HepG2 (cell line): ENCODE measurements around the gene PPP2R5B. TPM values are rescaled to one million over a fixed set of nuclear protein-coding genes. Genes with fewer than 3 reads are reported as not detected.
A peak's percentile ranks its signal among the peaks of the same experiment; 100 is the strongest.

Experiments used
- CEBPB ChIP-seq: IDR thresholded peaks from 2 replicates; pipeline ENCODE4 v1.6.1; 2011; ENCODE audit warnings: low read depth, low read length, improper control_type of control experiment, borderline replicate concordance
- ELF4 ChIP-seq: sonication (generic); formaldehyde crosslinking; IDR thresholded peaks from 2 replicates; pipeline ENCODE4 v1.5.0; 2020; ENCODE audit warnings: missing genetic modification reagents, mild to moderate bottlenecking, moderate library complexity, borderline replicate concordance
- GABPA ChIP-seq, 2 experiments: IDR thresholded peaks; 2 replicates each; pipeline ENCODE4 v1.6.1; 2011 to 2016; ENCODE audit warnings: low read depth in 2 of 2, low read length in 1 of 2, missing biosample characterization in 1 of 2, missing genetic modification characterization in 1 of 2
- IKZF1 ChIP-seq: fragments of 450-650 bp; IDR thresholded peaks from 2 replicates; pipeline ENCODE4 v1.7.1; 2016
- JARID2 ChIP-seq: sonication (generic); formaldehyde crosslinking; IDR thresholded peaks from 2 replicates; pipeline ENCODE4 v1.8.1; 2023; ENCODE audit warnings: missing genetic modification reagents, inconsistent platforms; ENCODE audit not compliant: insufficient replicate concordance
- MTA3 ChIP-seq: sonication (generic); formaldehyde crosslinking; IDR thresholded peaks from 2 replicates; pipeline ENCODE4 v1.4.0; 2020; ENCODE audit warnings: missing genetic modification reagents
- ZBTB38 ChIP-seq: sonication (generic); formaldehyde crosslinking; IDR thresholded peaks from 2 replicates; pipeline ENCODE4 v1.5.1; 2020; ENCODE audit warnings: mild to moderate bottlenecking, missing genetic modification reagents
- ZFAT ChIP-seq: sonication (generic); formaldehyde crosslinking; conservative IDR thresholded peaks from 2 replicates; pipeline ENCODE4 v1.8.1; 2023; ENCODE audit warnings: missing genetic modification reagents, inconsistent platforms
- ZNF20 ChIP-seq: sonication (generic); formaldehyde crosslinking; IDR thresholded peaks from 2 replicates; pipeline ENCODE4 v1.4.0; 2020; ENCODE audit warnings: mild to moderate bottlenecking, moderate library complexity, missing genetic modification reagents
- ZNF256 ChIP-seq: sonication (generic); formaldehyde crosslinking; conservative IDR thresholded peaks from 2 replicates; pipeline ENCODE4 v1.4.0; 2020; ENCODE audit warnings: missing genetic modification reagents
- ZNF547 ChIP-seq: sonication (generic); formaldehyde crosslinking; IDR thresholded peaks from 2 replicates; pipeline ENCODE4 v1.5.1; 2020; ENCODE audit warnings: mild to moderate bottlenecking, missing genetic modification reagents
- ZNF549 ChIP-seq: sonication (generic); formaldehyde crosslinking; IDR thresholded peaks from 2 replicates; pipeline ENCODE4 v1.5.0; 2020; ENCODE audit warnings: missing genetic modification reagents
- ZNF557 ChIP-seq: sonication (generic); formaldehyde crosslinking; IDR thresholded peaks from 2 replicates; pipeline ENCODE4 v1.4.0; 2020; ENCODE audit warnings: missing genetic modification reagents
- ZNF562 ChIP-seq: sonication (generic); formaldehyde crosslinking; IDR thresholded peaks from 2 replicates; pipeline ENCODE4 v1.8.0; 2022; ENCODE audit warnings: missing genetic modification reagents, borderline replicate concordance
- polyA plus RNA-seq, 8 experiments: library from polyadenylated mRNA; depleted of rRNA in 3 of 8; stranded (reverse) in 7 of 8; unstranded in 1 of 8; fragments of >200 nt; fragmentation: Illumina TruSeq in 4 of 8; extraction: Trizol in 4 of 8; gene quantifications; 2 replicates each; pipeline versions ENCODE4 v1.2.1 to v1.2.3, GENCODE V29; 2011 to 2016; ENCODE audit warnings: low read depth in 4 of 8, missing spikeins in 1 of 8, mixed read lengths in 1 of 8; ENCODE audit not compliant: insufficient read depth in 1 of 8
- total RNA-seq, 5 experiments: library from RNA; depleted of rRNA; stranded (reverse); fragments of >200 nt; fragmentation: Illumina TruSeq; extraction: Trizol; gene quantifications; 2 replicates each; pipeline ENCODE4 v1.2.3, GENCODE V29; 2016; ENCODE audit warnings: low read depth in 1 of 5
- TF ChIP-seq, protein P1 (sequence below): sonication (generic); formaldehyde crosslinking; IDR thresholded peaks from 2 replicates; pipeline ENCODE4 v1.4.0; 2020; ENCODE audit warnings: missing genetic modification reagents
- TF ChIP-seq, protein P2 (sequence below): sonication (generic); formaldehyde crosslinking; IDR thresholded peaks from 2 replicates; pipeline ENCODE4 v1.8.0; 2022; ENCODE audit warnings: low read depth, missing genetic modification reagents
- TF ChIP-seq, protein P3 (sequence below): sonication (generic); formaldehyde crosslinking; IDR thresholded peaks from 2 replicates; pipeline ENCODE4 v1.8.0; 2022; ENCODE audit warnings: missing genetic modification reagents, mild to moderate bottlenecking, borderline replicate concordance
- TF ChIP-seq, protein P4 (sequence below): sonication (generic); formaldehyde crosslinking; IDR thresholded peaks from 2 replicates; pipeline ENCODE4 v1.4.0; 2020; ENCODE audit warnings: missing genetic modification reagents; ENCODE audit errors: not compliant biosample characterization
- TF ChIP-seq, protein P5 (sequence below): fragments of 450-650 bp; IDR thresholded peaks from 2 replicates; pipeline ENCODE4 v1.6.1; 2016
- TF ChIP-seq, protein P6 (sequence below): IDR thresholded peaks from 2 replicates; pipeline ENCODE4 v1.6.1; 2016
- TF ChIP-seq, protein P7 (sequence below): sonication (generic); formaldehyde crosslinking; IDR thresholded peaks from 2 replicates; pipeline ENCODE4 v1.8.0; 2022; ENCODE audit warnings: missing genetic modification reagents, low read depth, mild to moderate bottlenecking, borderline replicate concordance

PPP2R5B gene
- total and polyA plus RNA-seq, 2 of the 13 experiments (the other 11 are each of a cell fraction or from before 2014, with no cell fraction given) = 2.3 to 8.3 TPM

DNA sequence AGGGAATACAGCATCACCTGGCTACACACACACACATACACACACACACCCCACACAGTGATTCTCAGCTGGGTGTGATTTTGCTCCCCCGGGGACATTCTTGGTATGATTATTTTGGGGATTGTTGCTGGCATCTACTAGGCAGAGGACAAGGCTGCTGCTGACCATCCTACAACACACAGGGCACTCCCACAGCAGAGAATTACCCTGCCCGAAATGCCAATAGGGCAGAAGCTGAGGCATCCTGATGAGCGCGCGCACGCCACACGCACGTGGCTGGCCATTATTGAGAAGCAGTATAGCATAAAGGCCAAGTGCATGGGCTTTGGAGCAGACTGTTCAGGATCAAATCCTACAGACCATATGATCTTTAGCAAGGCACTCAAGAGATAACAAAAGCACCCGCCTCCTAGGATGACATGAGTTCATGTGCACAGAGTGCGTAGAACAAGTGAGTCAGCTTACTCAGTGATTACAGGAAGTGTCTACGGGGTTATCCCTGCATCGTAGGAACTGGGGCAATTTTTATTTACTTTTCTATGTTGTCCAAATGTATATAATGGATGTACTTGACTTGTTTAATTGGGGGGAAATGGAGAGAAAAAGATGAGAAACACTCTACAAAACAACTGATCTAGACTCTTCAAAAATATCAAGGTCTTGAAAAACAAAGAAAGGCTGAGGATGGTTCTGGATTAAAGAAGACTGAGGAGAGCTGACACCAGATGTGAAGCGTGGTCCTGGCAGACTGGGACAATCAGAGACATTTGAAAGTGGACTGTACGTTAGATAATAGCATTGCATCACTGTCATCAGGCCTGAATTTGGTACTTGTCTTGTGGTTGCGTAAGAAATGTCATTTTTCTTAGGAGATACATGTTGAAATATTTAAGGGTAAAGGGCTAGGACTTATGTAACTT, 38.9 kb upstream of the PPP2R5B start (continued):
- TF ChIP-seq, protein P1, sequence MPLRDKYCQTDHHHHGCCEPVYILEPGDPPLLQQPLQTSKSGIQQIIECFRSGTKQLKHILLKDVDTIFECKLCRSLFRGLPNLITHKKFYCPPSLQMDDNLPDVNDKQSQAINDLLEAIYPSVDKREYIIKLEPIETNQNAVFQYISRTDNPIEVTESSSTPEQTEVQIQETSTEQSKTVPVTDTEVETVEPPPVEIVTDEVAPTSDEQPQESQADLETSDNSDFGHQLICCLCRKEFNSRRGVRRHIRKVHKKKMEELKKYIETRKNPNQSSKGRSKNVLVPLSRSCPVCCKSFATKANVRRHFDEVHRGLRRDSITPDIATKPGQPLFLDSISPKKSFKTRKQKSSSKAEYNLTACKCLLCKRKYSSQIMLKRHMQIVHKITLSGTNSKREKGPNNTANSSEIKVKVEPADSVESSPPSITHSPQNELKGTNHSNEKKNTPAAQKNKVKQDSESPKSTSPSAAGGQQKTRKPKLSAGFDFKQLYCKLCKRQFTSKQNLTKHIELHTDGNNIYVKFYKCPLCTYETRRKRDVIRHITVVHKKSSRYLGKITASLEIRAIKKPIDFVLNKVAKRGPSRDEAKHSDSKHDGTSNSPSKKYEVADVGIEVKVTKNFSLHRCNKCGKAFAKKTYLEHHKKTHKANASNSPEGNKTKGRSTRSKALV (CRISPR knock-in tag) = no peak
- TF ChIP-seq ZBTB38 (CRISPR knock-in tag) (0 out of 2 replicates have a peak, but pooled peaks have one; percentile 20), JARID2 (CRISPR knock-in tag) (no peak), GABPA (IDR thresholded peaks at IDR 0.05; ENCODE audit: low read depth, low read length) (no peak), GABPA (CRISPR knock-in tag; IDR thresholded peaks at IDR 0.05; ENCODE audit: low read depth) (peak; percentile 35), ELF4 (CRISPR knock-in tag) (no peak), ZNF557 (CRISPR knock-in tag) (no peak), ZNF256 (no peak), MTA3 (CRISPR knock-in tag) (no peak), ZNF547 (CRISPR knock-in tag) (no peak), ZNF562 (CRISPR knock-in tag) (no peak), ZFAT (CRISPR knock-in tag) (no peak), CEBPB (peak; percentile 92), IKZF1 (no peak), ZNF549 (CRISPR knock-in tag) (no peak), ZNF20 (CRISPR knock-in tag) (no peak)
- TF ChIP-seq, protein P2, sequence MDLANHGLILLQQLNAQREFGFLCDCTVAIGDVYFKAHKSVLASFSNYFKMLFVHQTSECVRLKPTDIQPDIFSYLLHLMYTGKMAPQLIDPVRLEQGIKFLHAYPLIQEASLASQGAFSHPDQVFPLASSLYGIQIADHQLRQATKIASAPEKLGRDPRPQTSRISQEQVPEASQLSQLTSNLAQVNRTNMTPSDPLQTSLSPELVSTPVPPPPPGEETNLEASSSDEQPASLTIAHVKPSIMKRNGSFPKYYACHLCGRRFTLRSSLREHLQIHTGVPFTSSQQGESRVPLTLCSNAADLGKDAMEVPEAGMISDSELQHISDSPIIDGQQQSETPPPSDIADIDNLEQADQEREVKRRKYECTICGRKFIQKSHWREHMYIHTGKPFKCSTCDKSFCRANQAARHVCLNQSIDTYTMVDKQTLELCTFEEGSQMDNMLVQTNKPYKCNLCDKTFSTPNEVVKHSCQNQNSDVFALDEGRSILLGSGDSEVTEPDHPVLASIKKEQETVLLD = no peak
- TF ChIP-seq, protein P3, sequence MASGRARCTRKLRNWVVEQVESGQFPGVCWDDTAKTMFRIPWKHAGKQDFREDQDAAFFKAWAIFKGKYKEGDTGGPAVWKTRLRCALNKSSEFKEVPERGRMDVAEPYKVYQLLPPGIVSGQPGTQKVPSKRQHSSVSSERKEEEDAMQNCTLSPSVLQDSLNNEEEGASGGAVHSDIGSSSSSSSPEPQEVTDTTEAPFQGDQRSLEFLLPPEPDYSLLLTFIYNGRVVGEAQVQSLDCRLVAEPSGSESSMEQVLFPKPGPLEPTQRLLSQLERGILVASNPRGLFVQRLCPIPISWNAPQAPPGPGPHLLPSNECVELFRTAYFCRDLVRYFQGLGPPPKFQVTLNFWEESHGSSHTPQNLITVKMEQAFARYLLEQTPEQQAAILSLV (CRISPR knock-in tag) = no peak
- TF ChIP-seq, protein P4, sequence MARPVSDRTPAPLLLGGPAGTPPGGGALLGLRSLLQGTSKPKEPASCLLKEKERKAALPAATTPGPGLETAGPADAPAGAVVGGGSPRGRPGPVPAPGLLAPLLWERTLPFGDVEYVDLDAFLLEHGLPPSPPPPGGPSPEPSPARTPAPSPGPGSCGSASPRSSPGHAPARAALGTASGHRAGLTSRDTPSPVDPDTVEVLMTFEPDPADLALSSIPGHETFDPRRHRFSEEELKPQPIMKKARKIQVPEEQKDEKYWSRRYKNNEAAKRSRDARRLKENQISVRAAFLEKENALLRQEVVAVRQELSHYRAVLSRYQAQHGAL = no peak
- TF ChIP-seq, protein P5, sequence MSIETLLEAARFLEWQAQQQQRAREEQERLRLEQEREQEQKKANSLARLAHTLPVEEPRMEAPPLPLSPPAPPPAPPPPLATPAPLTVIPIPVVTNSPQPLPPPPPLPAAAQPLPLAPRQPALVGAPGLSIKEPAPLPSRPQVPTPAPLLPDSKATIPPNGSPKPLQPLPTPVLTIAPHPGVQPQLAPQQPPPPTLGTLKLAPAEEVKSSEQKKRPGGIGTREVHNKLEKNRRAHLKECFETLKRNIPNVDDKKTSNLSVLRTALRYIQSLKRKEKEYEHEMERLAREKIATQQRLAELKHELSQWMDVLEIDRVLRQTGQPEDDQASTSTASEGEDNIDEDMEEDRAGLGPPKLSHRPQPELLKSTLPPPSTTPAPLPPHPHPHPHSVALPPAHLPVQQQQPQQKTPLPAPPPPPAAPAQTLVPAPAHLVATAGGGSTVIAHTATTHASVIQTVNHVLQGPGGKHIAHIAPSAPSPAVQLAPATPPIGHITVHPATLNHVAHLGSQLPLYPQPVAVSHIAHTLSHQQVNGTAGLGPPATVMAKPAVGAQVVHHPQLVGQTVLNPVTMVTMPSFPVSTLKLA = peak; percentile 60
- TF ChIP-seq, protein P6, sequence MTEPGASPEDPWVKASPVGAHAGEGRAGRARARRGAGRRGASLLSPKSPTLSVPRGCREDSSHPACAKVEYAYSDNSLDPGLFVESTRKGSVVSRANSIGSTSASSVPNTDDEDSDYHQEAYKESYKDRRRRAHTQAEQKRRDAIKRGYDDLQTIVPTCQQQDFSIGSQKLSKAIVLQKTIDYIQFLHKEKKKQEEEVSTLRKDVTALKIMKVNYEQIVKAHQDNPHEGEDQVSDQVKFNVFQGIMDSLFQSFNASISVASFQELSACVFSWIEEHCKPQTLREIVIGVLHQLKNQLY (CRISPR knock-in tag) = peak; percentile 87
- TF ChIP-seq, protein P7, sequence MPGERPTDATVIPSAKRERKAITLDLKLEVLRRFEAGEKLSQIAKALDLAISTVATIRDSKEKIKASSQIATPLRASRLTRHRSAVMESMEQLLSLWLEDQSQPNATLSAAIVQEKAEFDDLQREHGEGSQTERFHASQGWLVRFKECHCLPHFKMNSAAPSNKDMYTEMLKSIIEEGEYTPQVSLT (CRISPR knock-in tag) = no peak
